NCI-H345 (cell line): ENCODE data around the gene SLC16A3.

Source experiments
- DNase-seq: peaks from one replicate; lab custom pipeline; 2025; lab: John Stamatoyannopoulos, UW

The SLC16A3 gene

DNA sequence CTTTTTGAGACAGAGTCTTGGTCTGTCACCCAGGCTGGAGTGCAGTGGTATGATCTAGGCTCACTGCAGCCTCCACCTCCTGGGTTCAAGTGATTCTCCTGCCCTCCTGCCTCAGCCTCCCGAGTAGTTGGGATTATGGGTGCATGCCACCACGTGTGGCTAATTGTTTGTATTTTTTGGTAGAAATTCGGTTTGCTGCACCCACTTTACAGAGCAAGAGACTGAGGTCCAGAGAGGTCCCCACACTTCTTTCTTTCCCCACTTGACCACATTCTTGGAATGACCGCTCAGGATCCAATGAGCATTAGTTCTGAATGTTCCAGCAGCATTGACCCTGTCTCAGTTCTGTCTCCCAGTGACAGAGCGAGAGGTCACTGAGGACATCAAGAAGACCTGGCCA lies 5.3 kb upstream of the SLC16A3 start:
- DNase-seq: no peak

DNA sequence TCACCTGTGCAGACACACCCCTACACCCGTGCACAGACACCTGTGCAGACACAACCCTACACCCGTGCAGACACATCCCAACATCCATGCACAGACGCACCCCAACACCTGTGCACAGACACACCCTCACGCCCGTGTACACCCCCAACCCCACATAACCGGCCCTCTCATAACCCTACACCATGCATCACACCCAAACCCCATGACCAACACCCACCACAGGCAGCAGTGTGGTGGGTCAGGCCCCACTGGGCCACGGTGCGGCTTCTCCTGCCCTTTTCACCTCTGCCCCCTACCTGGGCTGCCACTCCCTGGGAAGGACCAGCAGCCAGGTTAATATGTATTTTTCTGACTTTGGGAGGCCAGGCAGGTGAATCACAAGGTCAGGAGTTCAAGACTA lies 4.2 kb upstream of the SLC16A3 start:
- no peak for DNase-seq

DNA sequence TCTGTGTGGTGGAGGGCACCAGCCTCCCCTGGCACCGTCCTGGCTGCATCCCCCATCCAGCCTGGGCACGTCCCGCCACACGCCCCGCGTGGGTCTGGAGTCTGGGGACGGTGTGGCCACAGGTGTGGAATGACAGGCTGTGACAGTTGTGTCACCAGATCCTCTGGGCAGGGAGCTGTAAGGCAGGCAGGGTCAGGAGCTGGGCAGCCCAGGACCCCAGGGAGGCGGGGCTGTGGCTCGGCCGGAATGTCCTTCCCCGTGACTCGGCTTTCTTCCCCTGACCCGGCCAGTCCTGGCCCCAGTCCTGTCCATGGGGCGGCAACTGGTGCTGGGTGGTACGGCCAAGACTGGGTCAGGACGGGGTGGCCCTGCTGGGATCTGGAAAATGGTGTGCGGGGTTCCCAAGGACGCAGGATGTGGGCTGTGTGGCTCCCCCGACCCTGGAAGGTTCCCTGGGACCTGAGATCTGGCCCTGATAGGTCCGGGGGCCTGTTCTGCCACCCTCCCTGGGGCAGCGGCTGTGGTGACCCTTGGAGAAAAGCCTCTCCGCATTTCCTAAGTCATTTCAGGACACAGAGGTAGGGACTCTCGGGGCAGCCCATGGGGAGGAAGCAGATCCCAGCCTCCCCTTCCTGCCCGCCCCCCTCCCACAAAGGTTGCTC lies 3.3 kb upstream of the SLC16A3 start:
- no peak for DNase-seq

DNA sequence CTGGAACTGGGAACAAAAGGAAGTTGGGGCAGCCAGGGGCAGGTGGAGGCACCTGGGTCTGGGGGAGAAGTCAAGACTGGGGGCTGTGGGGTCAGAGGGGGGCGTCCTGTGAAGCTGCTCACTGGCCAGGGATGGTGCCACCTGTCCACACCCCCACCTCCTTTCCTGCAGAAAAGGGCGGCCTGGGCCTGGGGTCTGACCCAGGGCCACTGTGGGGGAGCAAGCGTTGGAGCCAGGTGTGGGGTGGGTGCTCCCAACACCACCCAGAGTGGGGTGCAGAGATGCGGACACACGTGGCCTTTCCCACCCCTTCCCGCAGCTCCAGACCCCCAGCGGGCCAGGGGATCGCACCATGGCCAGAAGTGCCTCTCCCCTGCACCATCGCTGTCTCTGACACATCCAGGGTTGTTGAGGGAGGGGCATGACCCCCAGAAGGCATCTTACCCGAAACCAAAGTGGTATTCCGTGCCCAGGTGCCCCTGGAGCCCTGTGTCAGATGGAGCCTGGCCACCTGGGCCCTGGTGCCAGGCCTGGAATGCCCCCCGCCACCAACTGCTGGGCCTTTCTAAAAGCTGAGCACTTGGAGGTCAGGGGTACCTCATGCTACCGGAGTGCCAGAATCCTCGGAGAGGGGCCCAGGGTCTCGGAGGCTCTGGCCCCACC lies 2.6 kb upstream of the SLC16A3 start:
- no peak for DNase-seq

DNA sequence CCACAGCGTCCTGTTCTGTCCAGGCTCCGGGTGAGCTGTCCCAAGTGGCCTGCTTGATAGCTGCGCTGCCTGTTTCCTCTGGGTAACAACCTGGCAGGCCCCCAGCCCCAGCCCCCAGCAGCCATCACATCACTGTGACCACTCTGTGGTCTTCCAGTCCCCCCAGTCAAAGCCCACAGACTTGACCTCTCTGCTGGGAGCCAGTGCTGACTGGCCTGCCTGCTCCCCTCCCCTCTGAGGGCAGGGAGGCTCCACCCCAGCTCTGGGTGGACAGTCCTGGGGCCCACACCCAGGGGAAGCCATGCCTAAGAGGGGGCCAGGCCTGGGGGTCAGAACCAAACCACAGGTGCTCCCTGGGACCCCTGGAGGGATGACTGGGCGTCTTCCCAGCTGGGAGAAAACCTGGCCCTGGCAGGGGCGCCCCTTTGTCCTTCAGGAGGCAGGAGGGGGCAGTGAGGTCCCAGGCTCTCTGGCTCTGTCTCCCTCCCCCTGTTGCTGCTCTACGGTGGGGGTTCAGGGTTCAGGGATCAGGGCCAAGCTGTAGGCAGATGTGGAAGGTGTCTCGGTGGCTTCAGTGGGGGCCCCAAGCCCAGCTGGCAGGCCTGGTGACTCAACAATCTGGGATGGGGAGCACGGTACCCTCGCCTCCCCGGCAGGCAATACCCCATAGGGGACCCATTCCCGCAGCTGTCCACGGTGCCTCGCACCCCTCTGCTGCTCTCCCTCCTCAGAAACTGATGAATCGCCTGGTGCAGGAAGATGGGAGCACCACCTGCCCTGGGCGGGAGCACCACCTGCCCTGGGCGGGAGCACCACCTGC lies 1.8 kb upstream of the SLC16A3 start:
- DNase-seq: no peak

DNA sequence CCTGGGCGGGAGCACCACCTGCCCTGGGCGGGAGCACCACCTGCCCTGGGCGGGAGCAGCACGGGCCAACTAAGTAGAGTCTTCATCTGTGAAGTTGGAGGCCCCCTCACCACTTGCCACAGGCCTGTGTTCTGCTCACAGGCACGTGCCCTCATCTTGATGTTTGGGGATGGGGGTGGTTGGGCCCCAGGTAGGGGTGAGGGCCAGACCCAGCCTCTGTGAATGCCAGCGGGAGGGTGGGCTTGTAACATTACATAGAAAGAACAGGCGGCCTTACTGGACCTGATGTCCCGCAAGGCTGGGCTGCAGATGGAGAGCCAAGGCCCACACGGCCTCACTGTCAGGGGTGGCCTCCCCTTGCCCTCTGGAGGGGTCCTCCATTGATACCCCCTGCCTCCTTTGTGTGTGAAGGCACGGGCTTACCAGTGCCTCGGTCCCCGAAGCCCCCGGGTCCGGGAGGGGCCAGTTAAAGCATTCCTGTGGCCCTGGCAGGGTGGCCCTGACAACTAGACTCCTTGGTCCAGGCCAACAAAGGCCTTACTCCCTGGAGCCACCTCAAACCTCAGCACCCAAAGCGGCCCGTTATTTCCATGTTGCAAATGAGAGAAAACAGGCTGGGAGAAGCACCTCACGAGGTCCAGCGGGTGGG lies 1.1 kb upstream of the SLC16A3 start:
- no peak for DNase-seq

DNA sequence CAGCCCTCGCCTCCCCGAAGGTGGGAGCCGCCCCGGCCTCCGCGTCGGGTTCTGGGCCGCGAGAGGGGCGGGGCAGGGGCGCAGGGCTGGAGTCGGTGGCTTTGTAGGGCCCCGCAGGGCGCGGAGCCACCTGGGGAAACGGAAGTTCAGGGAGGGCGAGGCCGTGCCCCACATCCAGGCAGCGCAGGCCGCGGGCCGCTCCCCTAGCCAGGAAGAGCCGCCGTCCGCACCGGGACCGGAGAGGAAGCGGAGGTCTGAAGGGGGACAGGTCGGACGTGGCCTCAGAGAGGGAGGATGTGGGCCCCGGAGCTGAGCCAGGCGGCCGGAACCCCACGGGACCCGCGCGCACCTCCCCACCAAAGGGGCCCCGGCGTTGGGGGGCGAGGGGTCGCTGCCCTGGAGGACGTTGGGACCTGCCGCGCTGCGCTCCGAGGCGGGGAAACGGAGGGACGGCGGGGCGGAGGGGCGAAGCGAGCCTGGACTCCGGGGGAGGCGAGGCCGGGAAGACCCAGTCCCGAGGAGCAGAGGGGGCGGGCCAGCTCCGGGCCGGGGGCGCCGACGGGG lies 482 bp upstream of the SLC16A3 start:
- DNase-seq: no peak

DNA sequence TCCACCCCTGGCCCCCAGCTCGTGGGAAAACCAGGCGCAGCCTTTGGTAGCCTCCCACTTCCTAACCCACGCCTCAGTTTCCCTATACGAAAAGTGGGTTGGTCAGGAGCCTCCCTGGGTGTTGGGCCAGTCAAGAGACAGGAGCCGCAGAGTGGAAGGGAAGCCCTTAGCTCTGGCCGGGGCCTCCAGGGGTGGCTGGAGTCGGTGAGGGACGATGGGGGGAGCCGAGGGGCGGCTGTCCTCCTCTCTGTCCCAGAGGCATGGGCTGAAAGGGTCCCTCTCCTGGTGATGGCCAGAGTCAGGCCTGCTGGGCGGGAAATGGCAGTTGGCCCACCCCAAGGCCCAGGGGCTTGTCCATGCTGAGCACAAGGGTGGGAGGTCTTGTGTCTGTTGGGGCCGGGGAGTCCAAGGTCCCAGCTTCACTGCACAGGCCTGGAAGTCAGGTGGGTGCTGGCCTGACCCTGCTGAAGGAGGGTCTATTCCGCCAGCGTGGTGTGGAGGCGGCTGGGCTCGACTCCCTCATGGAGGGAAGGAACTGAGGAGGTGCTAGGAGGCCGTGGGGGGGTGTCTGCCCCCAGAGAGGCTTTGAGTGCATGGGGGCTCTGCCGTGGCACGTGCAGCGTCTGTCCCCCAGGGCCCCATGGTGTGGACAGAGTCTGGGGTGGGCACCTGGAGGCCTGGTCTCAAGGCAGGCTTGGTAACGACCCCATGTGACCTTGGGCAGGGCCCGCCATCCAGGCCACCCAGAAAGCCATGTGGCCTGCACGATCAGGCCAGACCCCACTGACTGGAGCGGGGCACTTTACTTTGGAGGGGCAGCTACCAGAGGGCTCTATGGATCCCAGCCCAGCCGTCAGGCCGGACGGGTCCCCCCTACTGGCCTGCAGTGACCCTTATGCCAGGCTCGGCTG lies 1.1 kb downstream of the SLC16A3 start:
- no peak for DNase-seq

DNA sequence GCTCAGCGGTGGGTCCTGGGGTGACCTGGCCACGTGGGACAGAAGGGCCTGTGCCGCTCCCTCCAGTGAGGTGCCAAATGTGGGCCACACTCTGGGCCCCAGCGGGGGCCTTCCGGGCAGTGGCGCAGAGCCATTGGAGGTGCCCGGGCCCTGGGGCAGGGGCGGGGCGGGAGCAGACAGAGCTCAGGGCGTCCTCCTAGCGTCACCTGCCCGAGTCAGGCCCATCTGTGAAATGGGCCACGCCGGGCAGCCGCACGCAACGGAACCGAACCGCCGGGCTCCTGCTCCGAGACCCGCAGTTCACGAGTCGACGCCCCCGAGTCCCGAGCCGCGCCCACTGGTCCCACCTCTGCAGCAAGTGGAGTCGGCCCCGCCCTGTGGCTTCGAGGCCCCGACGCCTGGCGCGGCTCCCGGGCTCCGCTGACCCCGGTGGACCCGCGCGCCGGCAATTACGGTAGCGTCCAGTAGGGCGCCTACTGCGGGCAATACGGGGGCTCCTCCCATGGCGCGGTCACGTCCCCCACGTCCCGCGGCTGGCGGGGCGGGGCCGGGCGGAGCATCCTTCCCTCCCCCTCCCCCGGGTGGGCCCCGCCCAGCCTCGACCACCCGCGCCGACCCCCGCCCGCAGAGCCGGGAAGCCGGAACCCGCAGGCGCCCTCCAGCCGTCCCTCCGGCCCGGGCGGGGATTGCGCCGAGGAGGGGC lies 1.9 kb downstream of the SLC16A3 start:
- DNase-seq: peak; percentile 50

DNA sequence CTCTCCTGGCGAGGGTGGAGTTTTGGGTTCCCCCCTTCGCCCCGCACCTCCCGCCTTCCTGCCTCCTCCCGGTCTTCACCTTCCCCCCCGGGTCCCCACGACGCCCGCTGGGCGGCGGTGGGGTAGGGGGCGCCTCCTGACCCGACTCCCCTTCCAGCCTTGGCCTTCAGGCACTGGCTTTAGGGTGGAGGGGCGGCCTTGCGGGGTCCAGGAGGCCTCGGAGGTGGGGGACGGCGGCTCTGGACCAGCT lies 2.4 kb downstream of the SLC16A3 start:
- DNase-seq: no peak

DNA sequence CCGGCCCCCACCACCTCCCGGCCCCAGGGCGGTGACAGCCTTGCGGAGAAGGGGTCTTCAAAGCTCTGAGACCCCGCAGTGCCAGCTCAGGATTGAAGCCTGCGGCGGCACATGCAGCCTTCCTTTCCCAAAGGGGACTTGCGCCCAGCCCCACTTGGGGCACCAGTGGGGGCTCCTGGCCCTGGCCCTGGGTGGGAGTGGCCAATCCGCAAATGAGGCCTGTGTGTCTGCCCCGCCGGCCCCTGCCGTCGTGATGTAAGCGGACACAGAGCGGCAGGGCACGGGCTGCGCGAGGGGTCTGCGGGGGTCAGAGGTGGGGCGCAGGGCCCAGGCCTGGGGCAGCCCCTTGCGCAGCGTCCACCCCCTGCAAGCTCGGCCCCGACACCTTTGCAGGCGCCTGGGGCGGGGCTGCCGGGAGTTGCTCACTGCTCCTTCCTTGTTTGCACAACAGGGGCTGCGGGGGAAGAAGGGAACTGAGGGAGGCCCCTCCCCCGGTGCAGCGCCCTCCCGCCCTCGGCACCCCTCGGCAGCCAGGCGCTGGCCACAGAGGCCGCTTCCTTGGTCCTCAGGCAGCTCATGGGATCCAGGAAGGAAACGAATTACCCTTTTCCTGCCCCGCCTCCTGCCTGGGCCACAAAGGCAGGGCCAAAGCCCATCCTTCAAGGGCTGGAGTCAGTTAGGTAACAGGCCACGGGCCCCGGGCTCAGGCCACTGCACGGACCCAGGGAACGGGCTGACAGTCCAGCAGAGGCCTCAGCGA lies 2.9 kb downstream of the SLC16A3 start:
- DNase-seq: peak; percentile 49

DNA sequence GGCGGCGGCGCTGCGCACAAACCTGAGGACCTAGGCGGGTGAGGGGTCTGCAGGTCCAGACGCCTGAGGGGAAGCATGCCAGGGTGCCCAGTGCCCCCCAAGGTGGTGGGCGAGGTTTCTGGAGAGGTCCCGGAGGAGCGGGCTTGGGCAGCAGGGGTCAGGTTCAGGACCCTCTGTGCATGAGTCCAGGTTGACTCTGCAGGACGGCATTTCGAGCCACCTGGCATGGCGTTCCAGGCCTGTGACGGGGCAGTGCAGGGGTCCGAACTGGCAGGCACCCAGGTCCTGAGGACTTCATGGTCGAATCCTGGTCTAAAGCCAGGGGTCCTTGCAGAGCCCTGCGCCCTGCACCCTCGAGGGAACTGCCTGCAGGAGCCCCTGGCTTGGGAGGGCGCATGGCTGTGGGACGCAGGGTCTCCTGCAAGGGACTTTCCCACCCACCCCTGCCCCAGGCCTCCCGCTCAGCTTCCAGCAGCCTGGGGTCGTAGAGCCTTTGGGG lies 3.5 kb downstream of the SLC16A3 start:
- no peak for DNase-seq

DNA sequence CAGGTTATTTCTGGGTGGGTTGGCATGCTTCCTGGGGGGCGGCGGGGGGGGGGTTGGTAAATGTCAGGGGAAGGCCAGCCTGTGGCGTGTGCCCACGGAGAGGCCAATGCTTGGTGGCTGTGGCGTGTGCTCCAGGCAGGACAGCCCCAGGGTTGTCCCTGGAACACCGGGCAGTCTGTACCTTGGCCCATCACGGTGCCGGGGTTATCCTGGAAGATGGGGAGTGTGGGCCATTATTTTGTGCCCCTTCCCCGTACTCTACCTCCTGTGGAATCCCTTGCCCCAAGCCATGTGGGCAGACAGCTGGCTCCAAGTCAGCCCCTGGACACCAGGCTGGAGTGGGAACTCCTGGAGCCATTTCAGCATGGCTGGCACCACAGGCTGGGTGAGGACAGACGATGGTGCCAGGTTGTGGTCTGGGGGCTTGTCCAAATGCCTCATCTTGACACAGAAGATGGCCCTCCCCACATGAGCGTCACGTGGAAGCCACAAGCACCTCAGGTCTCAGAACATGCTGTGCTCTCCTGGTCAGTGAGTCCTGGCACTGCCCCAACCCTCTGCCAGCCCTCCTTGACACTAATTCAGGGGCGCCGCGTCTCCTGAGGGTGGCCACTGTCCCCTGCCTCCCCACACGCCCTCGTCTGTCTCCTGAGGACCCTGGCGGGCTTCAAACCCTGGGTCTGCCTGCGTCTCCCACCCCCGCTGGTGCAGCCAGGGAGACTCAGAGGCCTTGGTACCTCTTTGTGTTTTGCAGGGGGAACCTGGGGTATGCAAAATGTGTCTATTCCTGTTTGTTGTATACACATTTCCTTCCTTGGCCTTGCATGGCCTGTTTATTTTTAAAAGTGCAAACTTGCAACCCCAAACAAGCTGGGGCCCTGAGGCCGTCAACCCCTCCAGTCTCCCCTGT lies 4.3 kb downstream of the SLC16A3 start:
- DNase-seq: no peak

DNA sequence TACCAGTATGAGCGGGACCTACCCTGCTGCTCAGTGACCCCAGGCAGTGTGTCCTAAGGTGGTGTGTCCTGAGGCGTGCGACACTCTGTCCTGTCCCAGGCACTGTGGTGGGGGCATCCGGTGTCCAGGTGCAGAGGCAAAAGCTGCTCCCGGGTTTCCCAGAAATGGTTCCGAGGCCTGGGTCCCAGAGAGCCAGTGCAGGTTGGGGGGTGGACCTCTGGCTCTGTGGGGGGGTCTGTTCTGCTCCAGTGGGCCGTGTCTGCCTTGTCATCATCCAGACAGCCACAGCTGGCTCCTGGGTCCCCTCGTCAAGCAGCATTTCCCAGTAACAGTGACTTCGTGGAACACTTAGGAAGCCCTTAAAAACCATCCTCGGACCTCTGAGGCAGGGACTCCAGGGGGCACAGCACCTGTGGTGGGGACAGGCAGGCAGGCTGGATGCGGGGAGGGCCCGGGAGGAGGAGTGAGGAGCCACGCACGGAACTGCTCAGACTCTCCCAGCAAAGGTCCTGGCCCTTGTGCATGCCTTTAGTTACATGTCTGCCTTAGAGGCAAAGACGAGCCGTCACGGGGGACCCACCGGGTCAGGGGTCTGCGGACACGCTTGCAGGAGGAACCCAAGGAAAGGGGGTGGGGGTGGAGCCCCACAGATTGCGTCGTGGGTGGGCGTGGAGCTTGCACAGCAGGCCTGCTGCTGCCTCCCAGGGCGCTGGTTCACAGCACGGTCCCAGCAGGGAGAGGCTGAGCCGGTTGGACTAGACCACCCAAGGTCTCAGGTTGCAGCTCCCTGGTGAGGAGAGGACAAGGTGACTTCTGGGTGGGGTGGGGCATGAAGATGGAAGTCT lies 5.6 kb downstream of the SLC16A3 start:
- peak; percentile 49 for DNase-seq

DNA sequence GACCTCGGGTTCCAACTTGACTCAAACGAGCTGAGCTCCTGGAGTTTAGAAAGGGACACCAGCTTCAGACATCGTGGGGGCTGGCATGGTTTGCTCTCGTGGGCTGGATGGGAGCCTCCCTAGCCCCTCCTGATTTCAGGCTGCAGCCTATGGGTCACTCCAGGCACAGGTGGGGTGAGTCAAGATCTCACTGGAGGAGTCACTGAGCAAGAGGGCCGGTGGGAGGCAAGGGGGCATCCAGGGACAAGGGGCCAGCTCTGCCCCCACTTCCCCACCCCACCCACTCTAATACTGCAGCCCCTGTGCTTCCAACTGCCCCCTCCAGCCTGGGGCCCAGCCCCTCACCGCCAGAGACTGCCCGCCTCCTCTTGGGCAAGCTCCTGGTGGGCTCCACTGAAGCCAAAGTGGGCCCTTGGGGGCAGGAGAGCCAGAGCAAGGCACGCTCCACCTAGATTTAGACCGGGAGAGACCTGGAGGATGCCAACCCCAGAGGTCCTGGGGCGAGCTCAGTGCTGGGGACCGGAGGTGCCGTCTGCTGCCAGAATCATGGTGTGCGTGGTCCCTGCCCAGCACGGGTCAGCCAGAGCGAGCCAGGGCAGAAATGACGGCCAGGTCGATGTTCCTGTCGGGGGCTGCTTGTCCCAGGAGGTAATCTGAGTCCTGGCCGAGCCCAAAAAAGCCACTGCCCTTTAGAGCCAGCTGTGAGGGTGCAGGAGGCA lies 6.4 kb downstream of the SLC16A3 start:
- no peak for DNase-seq

DNA sequence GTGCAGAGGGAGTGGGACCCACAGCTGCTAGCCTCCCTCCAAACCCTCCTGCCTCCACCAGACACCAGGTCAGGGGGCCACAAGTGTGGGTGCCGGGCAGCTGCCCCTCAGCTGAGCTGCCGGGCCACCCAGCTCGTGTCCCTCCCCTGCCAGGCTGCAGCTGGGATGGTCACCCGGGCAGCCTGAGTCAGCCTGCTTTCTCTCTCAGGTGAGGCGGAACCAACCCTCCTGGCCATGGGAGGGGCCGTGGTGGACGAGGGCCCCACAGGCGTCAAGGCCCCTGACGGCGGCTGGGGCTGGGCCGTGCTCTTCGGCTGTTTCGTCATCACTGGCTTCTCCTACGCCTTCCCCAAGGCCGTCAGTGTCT lies 6.9 kb downstream of the SLC16A3 start:
- DNase-seq: peak; percentile 63
